DND-41 (cell line): Measurements from ENCODE around the gene RUNX1.

Experiments
- EZH2 ChIP-seq: IDR thresholded peaks from 3 replicates; pipeline ENCODE4 v1.6.1; 2012; ENCODE audit warnings: borderline replicate concordance, low read depth, mild to moderate bottlenecking, moderate library complexity, low read length, inconsistent platforms; ENCODE audit not compliant: severe bottlenecking
- TF ChIP-seq, protein P1 (sequence below): IDR thresholded peaks from 2 replicates; pipeline ENCODE4 v1.5.1; 2012; ENCODE audit warnings: borderline replicate concordance, low read length, moderate library complexity, mild to moderate bottlenecking; ENCODE audit not compliant: poor library complexity, severe bottlenecking; ENCODE audit errors: extremely low read depth

DNA sequence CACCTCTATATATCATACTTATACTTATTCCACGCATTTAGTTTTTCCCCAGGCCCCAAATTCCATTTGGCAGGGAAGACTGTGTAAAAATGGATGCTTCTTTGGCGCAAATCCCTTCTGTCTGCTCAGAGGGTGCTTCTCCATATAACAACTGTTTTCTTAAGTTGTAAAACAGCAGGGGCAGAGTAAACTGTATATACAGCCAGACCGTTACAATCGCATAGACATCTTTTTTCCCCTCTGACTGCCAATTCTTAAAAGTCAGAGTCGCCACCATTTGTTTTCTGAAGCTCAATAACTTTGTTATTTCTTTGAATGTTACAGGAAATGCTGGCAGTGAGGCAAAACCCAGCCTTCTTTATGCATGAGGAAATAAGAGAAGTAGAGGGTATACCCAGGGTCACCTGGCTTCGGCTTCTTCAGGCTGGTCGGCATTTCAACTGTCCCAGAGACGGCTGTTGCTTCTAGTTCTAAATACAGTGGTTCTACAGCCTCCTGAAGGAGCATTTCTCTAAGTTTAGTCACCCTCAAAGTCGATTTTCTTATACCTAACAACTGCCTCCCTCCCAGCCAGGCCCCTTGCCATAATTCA, 191.9 kb downstream of the RUNX1 start:
- TF ChIP-seq, protein P1, sequence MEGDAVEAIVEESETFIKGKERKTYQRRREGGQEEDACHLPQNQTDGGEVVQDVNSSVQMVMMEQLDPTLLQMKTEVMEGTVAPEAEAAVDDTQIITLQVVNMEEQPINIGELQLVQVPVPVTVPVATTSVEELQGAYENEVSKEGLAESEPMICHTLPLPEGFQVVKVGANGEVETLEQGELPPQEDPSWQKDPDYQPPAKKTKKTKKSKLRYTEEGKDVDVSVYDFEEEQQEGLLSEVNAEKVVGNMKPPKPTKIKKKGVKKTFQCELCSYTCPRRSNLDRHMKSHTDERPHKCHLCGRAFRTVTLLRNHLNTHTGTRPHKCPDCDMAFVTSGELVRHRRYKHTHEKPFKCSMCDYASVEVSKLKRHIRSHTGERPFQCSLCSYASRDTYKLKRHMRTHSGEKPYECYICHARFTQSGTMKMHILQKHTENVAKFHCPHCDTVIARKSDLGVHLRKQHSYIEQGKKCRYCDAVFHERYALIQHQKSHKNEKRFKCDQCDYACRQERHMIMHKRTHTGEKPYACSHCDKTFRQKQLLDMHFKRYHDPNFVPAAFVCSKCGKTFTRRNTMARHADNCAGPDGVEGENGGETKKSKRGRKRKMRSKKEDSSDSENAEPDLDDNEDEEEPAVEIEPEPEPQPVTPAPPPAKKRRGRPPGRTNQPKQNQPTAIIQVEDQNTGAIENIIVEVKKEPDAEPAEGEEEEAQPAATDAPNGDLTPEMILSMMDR: no peak
- no peak for TF ChIP-seq EZH2
